Hematopoietic multipotent progenitor cell treated with erythropoietin and hydrocortisone succinate and interleukin-3 and kit ligand, for 6 days (in vitro differentiated cells): Measurements from ENCODE around the gene CHN2.
A peak's percentile ranks its signal among the peaks of the same experiment; 100 is the strongest.
"Not testable (repeated sequence)": the region's sequence is repeated elsewhere in the genome, so short reads cannot be mapped to it uniquely, and the experiment has no call there.

Source experiments
- DNase-seq: peaks from one replicate; pipeline ENCODE4 v3.0.0-alpha.2; 2015

The CHN2 gene

GRCh38 chr7:29262191-29262917 lies 67.8 kb downstream of the CHN2 start:
- DNase-seq, result no peak

- not testable (repeated sequence) for DNase-seq
Measured at GRCh38 chr7:29263601-29264207, 69.1 kb downstream of the CHN2 start.

- DNase-seq, result no peak
Measured at GRCh38 chr7:29265208-29265923, 70.8 kb downstream of the CHN2 start.

DNA sequence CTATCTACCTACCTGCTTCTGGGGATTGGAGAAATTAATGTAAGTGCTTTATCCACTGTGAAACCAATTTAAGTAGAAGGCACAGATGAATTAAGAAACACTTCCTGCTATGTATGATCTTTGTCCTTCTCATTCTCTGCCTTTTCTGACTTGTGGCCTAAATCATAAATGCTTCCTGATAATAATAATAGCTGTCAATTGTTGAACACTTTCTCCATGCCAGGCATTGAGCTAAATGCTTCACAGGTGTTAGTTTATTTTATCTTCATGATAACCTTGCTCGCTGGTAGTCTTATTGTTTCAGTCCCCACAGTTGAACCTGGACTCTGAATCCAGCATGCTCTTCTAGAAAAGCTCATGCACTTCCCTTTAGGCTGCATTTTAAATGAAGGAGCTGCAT lies 75.4 kb downstream of the CHN2 start:
- DNase-seq, result no peak

DNA sequence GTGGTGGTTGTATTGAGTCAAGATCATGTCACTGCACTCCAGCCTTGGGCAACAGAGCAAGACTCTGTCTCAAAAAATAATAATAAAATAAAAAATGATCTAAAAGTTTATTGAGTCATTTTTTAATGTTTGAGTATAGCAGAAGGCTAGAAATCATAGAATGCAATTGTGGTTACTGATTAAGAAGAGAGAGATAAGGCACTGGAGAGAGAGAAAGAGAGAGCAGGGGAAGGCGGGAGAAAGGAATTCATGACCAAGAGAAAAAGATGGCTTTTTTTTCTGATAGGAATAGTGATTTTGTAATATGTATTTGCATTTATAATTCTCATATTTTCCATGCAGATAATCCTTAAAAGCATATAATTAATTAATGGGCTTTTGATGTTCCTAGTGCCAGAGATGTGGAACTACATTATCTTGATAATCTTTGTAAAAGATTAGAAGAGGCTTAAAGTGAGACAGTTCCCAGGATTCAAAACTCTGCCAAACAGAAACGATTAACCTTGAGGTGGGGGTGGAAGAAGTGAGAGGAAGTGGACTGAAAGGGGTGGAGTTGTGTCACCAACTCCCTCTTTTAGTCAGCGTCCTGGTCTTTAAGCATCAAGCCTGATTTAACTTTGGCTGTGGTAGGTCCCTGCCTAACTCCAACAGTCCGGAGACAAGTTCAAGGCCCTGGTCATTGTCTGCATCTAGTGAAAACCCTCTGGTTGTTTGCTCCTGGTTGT lies 76.2 kb downstream of the CHN2 start:
- DNase-seq, result peak; percentile 37

DNA sequence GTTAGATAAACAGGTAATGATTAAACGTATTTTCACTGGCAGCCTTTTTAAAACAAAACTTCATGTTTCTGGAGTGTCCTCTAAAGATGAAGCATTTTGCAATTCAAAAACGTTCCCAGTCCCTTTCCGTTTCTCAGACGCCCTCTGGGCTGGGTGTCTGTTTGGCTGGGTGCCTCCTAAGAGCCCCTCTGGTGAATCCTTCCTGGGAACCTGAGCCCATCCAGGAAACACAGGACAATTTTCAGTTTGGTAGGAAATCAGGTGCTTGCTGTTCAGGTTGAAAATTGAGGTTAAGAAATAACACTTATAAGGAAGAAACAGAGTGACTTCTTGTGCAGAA lies 76.7 kb downstream of the CHN2 start:
- DNase-seq, result no peak

DNA sequence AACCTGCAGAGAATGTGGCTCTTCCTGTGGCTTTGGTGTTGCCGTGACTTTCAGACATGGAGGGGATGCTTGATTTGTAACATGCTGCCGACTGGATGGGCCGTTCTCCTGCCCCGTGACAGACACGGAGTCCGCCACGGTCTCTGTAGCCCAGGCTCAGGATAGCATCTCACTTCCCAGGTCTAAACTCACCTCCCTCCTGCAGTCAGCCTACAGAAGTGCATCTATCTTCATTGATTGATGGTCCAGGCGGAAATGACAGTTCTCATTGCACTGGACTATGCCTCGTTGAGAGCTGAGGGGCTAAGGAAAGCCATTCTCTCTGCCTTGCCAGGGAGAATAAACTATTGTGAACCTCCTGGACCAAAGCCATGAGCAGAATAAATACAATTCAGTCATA lies 77.5 kb downstream of the CHN2 start:
- no peak for DNase-seq

DNA sequence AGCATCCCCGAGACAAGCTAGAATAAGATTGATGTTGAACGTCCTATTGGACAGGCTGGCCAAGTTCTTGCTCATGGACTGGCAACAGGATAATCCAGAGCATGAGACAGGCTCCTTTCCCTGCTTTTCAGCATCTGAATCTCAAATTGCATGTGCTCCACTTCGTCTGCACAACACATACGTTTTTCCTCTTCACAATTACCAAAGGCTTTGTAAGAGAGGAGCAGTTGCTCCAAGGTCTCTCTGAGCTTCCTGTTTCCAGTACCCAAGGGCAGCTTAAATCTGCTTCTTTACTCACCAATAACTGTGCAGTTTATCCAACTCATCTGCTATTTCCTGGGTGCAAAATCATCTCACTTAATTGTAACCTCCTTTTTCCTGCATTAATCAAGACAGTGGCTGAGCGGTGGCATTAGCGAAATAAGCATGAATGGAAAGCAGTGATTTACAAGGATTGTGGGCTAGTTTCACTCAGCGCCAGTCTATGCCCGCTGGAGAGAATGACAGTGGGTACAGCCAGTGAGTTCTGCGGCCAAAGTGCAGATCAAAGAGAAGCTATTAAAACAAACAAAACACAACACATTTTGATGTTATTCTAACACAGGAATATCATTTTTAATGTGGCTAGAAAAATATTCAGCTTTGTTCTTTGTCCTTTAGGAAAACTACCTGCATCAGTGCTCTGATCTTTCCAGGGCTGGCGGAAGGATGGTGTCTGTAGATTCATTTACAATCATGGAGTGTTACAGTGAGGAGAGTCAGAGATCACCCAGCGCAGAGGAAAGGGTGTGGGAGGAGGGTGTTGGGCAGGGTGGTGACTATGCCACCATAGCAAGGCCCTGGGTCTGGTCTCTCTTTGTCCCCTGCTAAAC lies 79.8 kb downstream of the CHN2 start:
- no peak for DNase-seq

GRCh38 chr7:29275018-29275318 lies 80.4 kb downstream of the CHN2 start:
- DNase-seq, result no peak

DNA sequence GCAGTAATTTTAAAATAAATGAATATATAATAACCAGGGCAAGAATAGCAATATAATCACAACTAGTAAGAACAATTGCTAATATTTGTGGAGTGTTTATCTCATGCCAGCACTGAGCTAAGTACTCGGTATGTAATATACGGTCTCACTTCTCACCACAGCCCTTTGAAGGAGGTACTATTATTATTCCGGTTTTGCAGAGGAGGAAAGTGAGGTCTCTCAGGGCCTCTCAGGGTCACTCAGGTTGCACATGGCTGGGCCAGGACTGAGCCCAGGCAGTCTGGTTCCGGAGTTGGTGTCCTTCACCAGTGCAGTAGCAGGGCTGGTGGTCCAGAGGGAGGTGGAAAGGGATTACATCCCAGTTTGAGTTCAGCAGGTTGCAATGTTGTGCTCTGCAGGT lies 80.9 kb downstream of the CHN2 start:
- no peak for DNase-seq

DNA sequence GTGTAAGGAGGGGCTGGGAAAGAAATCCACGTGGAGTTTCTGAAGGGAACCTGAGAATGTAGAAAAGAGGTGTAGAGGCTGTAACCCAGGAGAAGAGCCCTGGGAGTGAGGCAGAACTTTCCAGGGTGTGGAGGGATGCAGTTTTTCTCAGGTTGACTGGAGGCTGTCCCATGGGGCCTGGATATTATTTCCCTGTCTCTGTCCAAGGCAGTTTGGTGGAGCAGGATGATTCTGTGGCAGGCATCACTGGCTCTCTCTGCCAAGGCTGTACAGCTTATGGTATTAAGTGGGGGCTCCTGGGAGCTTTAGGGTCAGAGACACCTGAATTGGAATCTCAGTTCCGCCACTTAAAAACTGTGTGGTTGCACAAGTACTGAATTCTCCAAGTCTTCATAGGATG lies 81.6 kb downstream of the CHN2 start:
- no peak for DNase-seq

DNA sequence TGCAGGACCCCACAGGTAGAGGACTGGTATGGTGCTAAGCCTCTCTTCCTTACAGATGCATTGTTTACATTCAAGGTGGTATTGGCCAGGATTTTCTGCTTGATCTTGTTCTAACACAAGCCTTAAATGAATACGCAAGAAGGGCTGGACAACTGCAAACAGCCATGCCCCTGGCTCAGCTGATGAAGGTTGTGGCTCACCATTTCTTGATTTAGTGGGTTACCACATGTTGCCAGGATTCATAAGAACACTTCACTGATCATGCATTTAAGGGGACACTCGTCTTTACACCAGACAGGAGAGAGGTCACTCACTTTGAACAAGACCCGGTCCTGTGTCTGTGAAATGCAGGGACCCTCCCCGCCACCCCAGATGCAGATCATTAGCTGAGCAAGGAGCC lies 82.2 kb downstream of the CHN2 start:
- no peak for DNase-seq

- no peak for DNase-seq
Measured at GRCh38 chr7:29277436-29278215, 83.1 kb downstream of the CHN2 start.

GRCh38 chr7:29278337-29279069 lies 83.9 kb downstream of the CHN2 start:
- peak; percentile 33 for DNase-seq

DNA sequence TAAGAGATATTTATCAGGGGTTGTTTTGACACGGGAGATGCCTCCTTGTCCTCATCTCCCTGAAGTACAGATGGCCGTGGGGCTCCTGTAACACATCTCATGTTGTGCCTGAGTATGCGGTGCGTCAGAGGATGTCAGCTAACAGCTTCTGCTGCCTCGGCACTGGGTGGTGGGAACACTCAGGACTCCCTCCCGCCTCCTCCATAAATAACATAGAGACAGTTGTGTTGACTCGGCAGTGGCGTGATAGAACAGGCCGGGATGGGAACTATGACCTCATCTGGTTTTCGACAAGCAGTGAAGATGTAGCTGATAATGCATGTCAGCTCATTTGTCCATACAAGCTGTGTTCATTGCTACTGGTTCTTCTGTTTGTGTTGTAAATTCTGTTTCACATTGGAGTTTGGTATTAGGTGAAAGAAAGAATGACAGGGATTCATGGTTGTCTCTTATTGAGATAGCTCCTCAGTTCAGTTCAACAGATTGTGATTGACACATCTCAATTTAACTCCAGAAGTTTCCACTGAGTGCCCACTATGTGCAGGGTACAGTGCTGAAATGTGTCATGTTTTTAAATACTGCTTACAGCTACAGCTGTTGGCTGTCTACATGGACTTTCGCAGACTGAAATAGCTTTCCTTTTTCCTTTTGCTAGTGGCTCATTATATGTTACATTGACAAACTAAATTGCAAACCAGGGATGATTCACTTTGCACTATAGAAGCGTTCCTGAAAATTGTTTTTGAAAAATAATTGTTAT lies 87.4 kb downstream of the CHN2 start:
- peak; percentile 46 for DNase-seq

DNA sequence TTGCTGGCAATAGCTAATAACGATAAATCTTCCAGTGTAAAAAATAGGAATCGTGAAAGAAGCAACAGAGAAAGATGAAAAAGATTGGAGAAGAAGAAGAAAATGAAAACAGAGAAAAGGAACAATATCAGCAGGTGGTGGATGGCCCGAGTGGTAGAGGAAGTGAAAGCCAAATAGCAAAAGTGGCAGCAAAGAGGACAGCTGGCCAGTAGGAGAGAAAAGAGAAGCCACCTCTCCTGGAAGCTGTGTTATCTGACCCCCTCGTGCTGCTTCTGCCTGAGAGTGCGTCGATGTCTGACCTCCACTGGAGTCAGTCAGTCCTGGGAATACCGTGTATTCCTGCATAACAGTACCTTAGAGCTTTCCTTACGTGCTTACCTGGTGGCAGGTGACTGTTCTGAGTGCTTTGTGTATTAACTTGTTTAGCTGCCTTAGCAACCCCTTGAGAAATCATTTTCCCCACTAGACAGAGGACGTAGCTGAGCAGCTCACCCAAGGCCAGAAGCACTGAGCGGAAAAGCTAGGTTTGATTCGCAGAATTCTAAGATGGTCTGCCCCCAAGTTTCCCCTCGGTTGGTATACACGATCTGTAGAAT lies 88.3 kb downstream of the CHN2 start:
- DNase-seq, result peak; percentile 30

DNA sequence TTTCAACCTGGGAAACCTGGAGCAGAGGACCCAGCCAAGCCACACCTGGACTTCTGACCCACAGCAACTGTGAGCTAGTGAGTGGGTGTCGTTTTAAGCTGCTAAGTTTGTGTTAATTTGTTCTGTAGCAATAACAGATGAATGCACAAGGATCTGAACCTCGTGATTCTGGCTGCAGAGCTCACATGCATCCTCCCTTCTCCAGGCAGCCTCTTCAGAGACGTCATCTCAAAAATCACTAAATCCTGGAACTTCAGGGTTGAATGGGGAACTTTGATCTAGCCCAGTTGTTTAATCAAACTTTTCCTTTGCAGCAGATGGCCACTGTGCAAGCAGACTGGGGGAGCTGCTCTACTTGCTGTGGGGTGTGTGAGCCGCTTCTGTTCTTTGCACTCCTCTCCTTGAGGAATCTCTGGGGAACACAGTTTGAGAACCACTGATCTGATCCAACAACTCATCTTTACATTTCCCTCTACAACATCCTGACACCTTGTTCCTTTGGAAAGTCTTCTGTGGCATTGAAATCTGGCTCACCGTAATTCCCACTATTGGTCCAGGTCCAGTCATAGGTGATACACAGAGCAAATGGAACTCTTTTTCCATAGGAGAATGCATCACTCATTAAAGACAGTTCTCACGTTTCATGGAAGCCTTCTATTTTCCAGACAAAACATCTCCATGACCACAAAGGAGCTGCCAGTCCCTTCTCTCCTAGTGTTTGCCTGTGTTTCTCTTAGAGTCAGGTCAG lies 90.3 kb downstream of the CHN2 start:
- no peak for DNase-seq

- DNase-seq, result peak; percentile 76
Measured at GRCh38 chr7:29285444-29285793, 90.8 kb downstream of the CHN2 start.

- DNase-seq, result no peak
Measured at GRCh38 chr7:29285861-29286260, 91.3 kb downstream of the CHN2 start.
